Measurements from ENCODE around the gene SNPH.

DNA sequence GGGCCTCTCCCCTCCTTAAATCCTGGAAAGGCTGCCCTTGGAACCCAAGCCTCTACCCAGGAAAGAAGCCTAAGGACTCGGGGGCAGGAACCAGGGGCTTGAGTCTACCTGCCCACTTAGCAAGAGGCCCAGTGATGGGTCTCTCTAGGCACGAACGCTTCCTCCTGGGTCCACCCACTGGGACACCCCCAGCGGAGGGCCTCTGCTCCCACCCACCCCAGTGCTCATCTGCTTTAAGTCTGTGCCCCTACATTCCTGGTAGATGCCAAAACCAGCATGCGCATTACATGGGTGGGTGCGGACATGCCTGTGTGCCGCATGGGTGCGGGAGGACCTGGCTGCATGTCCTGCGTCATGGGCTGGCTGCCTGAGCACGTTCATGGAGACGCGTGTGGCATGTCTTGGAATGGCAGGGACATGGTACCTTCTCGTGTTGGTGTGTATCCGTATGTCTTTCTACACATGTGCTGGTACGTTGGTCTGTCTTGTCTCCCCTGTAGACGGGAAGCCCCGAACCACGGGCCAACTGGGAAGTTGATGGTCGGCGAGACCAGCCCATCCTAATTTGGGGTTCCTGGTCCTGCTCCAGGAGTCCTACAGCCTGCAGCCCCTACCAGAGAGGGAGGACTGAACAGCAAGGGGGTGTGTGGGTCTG is 29.3 kb downstream of the SNPH start:
- TF ChIP-seq, protein P1, sequence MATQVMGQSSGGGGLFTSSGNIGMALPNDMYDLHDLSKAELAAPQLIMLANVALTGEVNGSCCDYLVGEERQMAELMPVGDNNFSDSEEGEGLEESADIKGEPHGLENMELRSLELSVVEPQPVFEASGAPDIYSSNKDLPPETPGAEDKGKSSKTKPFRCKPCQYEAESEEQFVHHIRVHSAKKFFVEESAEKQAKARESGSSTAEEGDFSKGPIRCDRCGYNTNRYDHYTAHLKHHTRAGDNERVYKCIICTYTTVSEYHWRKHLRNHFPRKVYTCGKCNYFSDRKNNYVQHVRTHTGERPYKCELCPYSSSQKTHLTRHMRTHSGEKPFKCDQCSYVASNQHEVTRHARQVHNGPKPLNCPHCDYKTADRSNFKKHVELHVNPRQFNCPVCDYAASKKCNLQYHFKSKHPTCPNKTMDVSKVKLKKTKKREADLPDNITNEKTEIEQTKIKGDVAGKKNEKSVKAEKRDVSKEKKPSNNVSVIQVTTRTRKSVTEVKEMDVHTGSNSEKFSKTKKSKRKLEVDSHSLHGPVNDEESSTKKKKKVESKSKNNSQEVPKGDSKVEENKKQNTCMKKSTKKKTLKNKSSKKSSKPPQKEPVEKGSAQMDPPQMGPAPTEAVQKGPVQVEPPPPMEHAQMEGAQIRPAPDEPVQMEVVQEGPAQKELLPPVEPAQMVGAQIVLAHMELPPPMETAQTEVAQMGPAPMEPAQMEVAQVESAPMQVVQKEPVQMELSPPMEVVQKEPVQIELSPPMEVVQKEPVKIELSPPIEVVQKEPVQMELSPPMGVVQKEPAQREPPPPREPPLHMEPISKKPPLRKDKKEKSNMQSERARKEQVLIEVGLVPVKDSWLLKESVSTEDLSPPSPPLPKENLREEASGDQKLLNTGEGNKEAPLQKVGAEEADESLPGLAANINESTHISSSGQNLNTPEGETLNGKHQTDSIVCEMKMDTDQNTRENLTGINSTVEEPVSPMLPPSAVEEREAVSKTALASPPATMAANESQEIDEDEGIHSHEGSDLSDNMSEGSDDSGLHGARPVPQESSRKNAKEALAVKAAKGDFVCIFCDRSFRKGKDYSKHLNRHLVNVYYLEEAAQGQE (IDR thresholded peaks at IDR 0.05; ENCODE audit: insufficient replicate concordance, low read depth), result no peak
- TF ChIP-seq, protein P2, sequence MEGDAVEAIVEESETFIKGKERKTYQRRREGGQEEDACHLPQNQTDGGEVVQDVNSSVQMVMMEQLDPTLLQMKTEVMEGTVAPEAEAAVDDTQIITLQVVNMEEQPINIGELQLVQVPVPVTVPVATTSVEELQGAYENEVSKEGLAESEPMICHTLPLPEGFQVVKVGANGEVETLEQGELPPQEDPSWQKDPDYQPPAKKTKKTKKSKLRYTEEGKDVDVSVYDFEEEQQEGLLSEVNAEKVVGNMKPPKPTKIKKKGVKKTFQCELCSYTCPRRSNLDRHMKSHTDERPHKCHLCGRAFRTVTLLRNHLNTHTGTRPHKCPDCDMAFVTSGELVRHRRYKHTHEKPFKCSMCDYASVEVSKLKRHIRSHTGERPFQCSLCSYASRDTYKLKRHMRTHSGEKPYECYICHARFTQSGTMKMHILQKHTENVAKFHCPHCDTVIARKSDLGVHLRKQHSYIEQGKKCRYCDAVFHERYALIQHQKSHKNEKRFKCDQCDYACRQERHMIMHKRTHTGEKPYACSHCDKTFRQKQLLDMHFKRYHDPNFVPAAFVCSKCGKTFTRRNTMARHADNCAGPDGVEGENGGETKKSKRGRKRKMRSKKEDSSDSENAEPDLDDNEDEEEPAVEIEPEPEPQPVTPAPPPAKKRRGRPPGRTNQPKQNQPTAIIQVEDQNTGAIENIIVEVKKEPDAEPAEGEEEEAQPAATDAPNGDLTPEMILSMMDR (IDR thresholded peaks at IDR 0.05; ENCODE audit: insufficient read depth, low read length), result no peak
- no peak for TF ChIP-seq POLR2AphosphoS5 (IDR thresholded peaks at IDR 0.05; ENCODE audit: low read depth)
- no peak for TF ChIP-seq GABPA (IDR thresholded peaks at IDR 0.05; ENCODE audit: low read depth)

All from HL-60 (cell line).